SK-N-SH (cell line): ENCODE data around the gene MGA. TPM values are rescaled to one million over a fixed set of nuclear protein-coding genes. Genes with fewer than 3 reads are reported as not detected.

Experiments
- CTCF ChIA-PET: fragments of 300-600, 350-600 bp; formaldehyde crosslinking; extraction: SDS; loops from one replicate; lab custom pipeline; 2021; lab: Yijun Ruan, JAX
- POLR2A ChIA-PET: fragments of 350-600 bp; sonication (Branson Sonifier 250); formaldehyde crosslinking; extraction: SDS; loops from one replicate; lab custom pipeline; 2020; ENCODE audit warnings: antibody characterized with exemption, inconsistent platforms; lab: Yijun Ruan, JAX
- DNase-seq: peaks from one replicate; pipeline ENCODE4 v3.0.0; 2012
- H2AFZ ChIP-seq: fragments of 200-600 bp; sonication (generic); 2 replicates; pipeline ENCODE4 v1.8.1; 2016; ENCODE audit warnings: antibody characterized with exemption, mild to moderate bottlenecking, low read depth
- H3F3A ChIP-seq: fragments of 200-600 bp; sonication (generic); replicated peaks from 2 replicates; pipeline ENCODE3; 2016; ENCODE audit warnings: antibody characterized with exemption, mild to moderate bottlenecking; ENCODE audit not compliant: insufficient read depth
- H3K27ac ChIP-seq, 2 experiments: fragments of 200-500 bp in 1 of 2; fragments of 200-600 bp in 1 of 2; sonication (Bioruptor generic) in 1 of 2; sonication (generic), shearing (Covaris generic) in 1 of 2; 2 replicates each; pipeline versions ENCODE4 v1.5.1 to v1.6.1; 2014 to 2016; ENCODE audit warnings: low read depth in 2 of 2, inconsistent platforms in 1 of 2, low read length in 1 of 2, mild to moderate bottlenecking in 1 of 2, mixed read lengths in 1 of 2
- H3K27me3 ChIP-seq: fragments of 200-600 bp; sonication (generic), shearing (Covaris generic); 2 replicates; pipeline ENCODE4 v1.6.1; 2016; ENCODE audit warnings: mixed run types; ENCODE audit not compliant: insufficient read depth
- H3K36me3 ChIP-seq, 2 experiments: fragments of 200-500 bp in 1 of 2; fragments of 200-600 bp in 1 of 2; sonication (Bioruptor generic) in 1 of 2; sonication (generic) in 1 of 2; replicated peaks in 1 of 2; 2 replicates each; pipeline versions ENCODE3 to v1.5.1; 2014 to 2016; ENCODE audit warnings: low read length in 1 of 2, mild to moderate bottlenecking in 1 of 2; ENCODE audit not compliant: insufficient read depth in 2 of 2, control insufficient read depth in 1 of 2
- H3K4me1 ChIP-seq, 2 experiments: fragments of 200-500 bp in 1 of 2; fragments of 200-600 bp in 1 of 2; sonication (Bioruptor generic) in 1 of 2; sonication (generic), shearing (Covaris generic) in 1 of 2; 2 replicates each; pipeline versions ENCODE4 v1.5.1 to v1.6.1; 2014 to 2016; ENCODE audit warnings: low read depth in 1 of 2, low read length in 1 of 2, mixed run types in 1 of 2; ENCODE audit not compliant: insufficient read depth in 2 of 2, control insufficient read depth in 1 of 2
- H3K4me2 ChIP-seq: fragments of 200-600 bp; sonication (generic), shearing (Covaris generic); 2 replicates; pipeline ENCODE4 v1.6.1; 2017; ENCODE audit warnings: mixed run types
- H3K4me3 ChIP-seq, 2 experiments: fragments of 200-500 bp in 1 of 2; fragments of 200-600 bp in 1 of 2; sonication (Bioruptor generic) in 1 of 2; sonication (generic), shearing (Covaris generic) in 1 of 2; 2 replicates each; pipeline versions ENCODE4 v1.5.1 to v1.8.1; 2014 to 2016; ENCODE audit warnings: low read depth in 2 of 2, inconsistent platforms in 1 of 2, low read length in 1 of 2, mild to moderate bottlenecking in 1 of 2, mixed read lengths in 1 of 2, moderate library complexity in 1 of 2
- H3K79me2 ChIP-seq: fragments of 200-600 bp; sonication (generic); 2 replicates; pipeline ENCODE4 v1.8.1; 2017; ENCODE audit warnings: mild to moderate bottlenecking; ENCODE audit not compliant: insufficient read depth
- H3K9ac ChIP-seq: fragments of 200-600 bp; sonication (generic); 2 replicates; pipeline ENCODE4 v1.6.1; 2017; ENCODE audit warnings: mixed run types
- H3K9me2 ChIP-seq: fragments of 200-600 bp; sonication (generic); 2 replicates; pipeline ENCODE4 v1.6.1; 2017; ENCODE audit warnings: mixed run types
- H3K9me3 ChIP-seq: fragments of 200-600 bp; sonication (generic); 2 replicates; pipeline ENCODE4 v1.6.1; 2017; ENCODE audit warnings: mixed run types, mild to moderate bottlenecking, moderate library complexity
- H4K20me1 ChIP-seq: fragments of 200-600 bp; sonication (generic); 2 replicates; pipeline ENCODE4 v1.6.1; 2017; ENCODE audit warnings: mild to moderate bottlenecking, mixed run types; ENCODE audit not compliant: insufficient read depth
- CTCF ChIP-seq: fragments of 200-600 bp; sonication (generic); IDR thresholded peaks from 2 replicates; pipeline ENCODE4 v1.6.1; 2017; ENCODE audit warnings: antibody characterized with exemption, mild to moderate bottlenecking, moderate library complexity
- ELF1 ChIP-seq: IDR thresholded peaks from 2 replicates; pipeline ENCODE4 v1.4.0; 2012
- EP300 ChIP-seq, 2 experiments: IDR thresholded peaks; 2 replicates each; pipeline versions ENCODE4 v1.4.0 to v1.6.1; 2012; ENCODE audit warnings: borderline replicate concordance in 1 of 2, low read depth in 1 of 2, low read length in 1 of 2
- EZH2phosphoT487 ChIP-seq: fragments of 200-600 bp; sonication (generic); IDR thresholded peaks from 2 replicates; pipeline ENCODE4 v1.6.1; 2017; ENCODE audit warnings: low read depth, mixed run types, mild to moderate bottlenecking, antibody characterized with exemption, moderate library complexity, borderline replicate concordance
- FOXJ3 ChIP-seq: sonication (generic); formaldehyde crosslinking; IDR thresholded peaks from 2 replicates; pipeline ENCODE4 v1.5.1; 2020; ENCODE audit warnings: mild to moderate bottlenecking, missing genetic modification reagents
- GABPA ChIP-seq: IDR thresholded peaks from 2 replicates; pipeline ENCODE4 v1.4.0; 2012; ENCODE audit warnings: low read depth, mild to moderate bottlenecking
- JUND ChIP-seq: IDR thresholded peaks from 2 replicates; pipeline ENCODE4 v1.4.0; 2012
- MEF2A ChIP-seq: IDR thresholded peaks from 2 replicates; pipeline ENCODE4 v1.4.0; 2012; ENCODE audit warnings: low read depth, borderline replicate concordance
- MXI1 ChIP-seq: IDR thresholded peaks from 2 replicates; pipeline ENCODE4 v1.6.1; 2012; ENCODE audit warnings: mild to moderate bottlenecking, low read depth, low read length, improper control_type of control experiment
- PBX3 ChIP-seq: IDR thresholded peaks from 2 replicates; pipeline ENCODE4; 2012
- POLR2AphosphoS5 ChIP-seq: IDR thresholded peaks from 2 replicates; pipeline ENCODE4 v1.6.1; 2012; ENCODE audit warnings: low read depth, low read length
- RAD21 ChIP-seq: IDR thresholded peaks from 2 replicates; pipeline ENCODE4 v1.6.1; 2012; ENCODE audit warnings: mild to moderate bottlenecking, low read length
- RCOR1 ChIP-seq: fragments of 150-350 bp; IDR thresholded peaks from 2 replicates; pipeline ENCODE4 v1.6.1; 2017; ENCODE audit warnings: antibody characterized with exemption, low read length
- REST ChIP-seq: IDR thresholded peaks from 2 replicates; pipeline ENCODE4 v1.6.1; 2012; ENCODE audit warnings: mild to moderate bottlenecking, low read depth, low read length, moderate library complexity
- RXRA ChIP-seq: IDR thresholded peaks from 2 replicates; pipeline ENCODE4 v1.4.0; 2012; ENCODE audit warnings: low read depth, mild to moderate bottlenecking, borderline replicate concordance
- SIN3A ChIP-seq: IDR thresholded peaks from 2 replicates; pipeline ENCODE4 v1.6.1; 2012; ENCODE audit warnings: low read depth, mild to moderate bottlenecking, low read length, moderate library complexity, borderline replicate concordance
- USF2 ChIP-seq: fragments of 150-350 bp; IDR thresholded peaks from 2 replicates; pipeline ENCODE4 v1.6.1; 2017; ENCODE audit warnings: antibody characterized with exemption, low read length, low read depth, borderline replicate concordance
- YY1 ChIP-seq: IDR thresholded peaks from 2 replicates; pipeline ENCODE4 v1.4.0; 2012; ENCODE audit warnings: low read depth, mild to moderate bottlenecking
- WGBS: methylation state at CpG from one replicate; pipeline ENCODE4 v1.1.6; 2017; ENCODE audit warnings: low lambda C conversion rate; 5-methylcytosine and 5-hydroxymethylcytosine counted together
- polyA plus RNA-seq, 3 experiments: library from polyadenylated mRNA; depleted of rRNA; stranded (reverse); fragments of >200 nt; gene quantifications; 2 replicates each; pipeline ENCODE4 v1.2.3, GENCODE V29; 2012
- TF ChIP-seq, protein P1 (sequence below): IDR thresholded peaks from 2 replicates; pipeline ENCODE4 v1.4.0; 2012; ENCODE audit warnings: low read depth, borderline replicate concordance

The MGA gene
- polyA plus RNA-seq, 1 of the 3 experiments (the other 2 are of a cell fraction) = 2.3 TPM

DNA sequence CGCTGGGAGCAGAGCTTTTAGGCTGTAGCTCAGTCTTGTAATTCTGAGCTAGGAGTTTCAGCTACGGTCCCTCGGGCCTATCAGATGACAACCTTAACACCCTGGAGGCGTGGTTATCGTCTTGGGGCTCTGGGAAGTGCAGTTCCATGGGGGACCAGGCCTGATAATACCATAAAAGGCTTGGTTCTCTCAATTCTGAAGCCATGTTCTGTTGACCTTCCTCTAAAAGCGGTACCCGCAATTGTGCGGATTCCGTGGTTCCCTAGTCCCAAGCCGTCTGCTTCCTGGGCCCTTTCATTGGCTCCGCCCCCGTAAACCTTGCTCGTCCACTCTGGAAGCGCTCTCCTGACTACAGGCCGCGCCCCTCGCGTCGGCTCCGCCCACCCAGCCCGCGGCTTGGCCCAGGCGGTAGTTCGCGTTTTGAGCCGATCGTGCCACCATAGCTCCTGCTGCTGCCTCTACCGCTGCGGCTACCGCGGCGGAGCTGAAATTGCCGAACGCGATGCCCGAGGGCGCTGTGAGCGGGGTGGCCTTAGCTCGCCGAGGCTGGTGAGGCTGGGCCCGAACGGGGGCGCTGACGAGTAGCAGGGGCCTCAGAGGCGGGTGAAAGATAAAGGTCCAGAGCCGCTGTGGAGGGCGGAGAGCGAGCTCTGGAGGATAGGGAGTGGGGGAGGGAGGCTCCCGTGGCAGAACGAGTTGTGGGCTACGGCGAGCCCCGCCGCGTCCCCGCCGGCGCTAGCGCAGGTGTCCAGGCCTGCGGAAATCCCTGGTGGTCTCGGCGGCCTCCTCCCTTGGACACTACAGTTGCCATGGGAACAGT is 114.1 kb downstream of the MGA start, which contains the start of gene MAPKBP1 (continued):
- TF ChIP-seq REST = peak; percentile 61; the same call in 1 of the 2 replicates
- TF ChIP-seq POLR2AphosphoS5 = peak; percentile 84; the same call in 1 of the 2 replicates
- no peak for TF ChIP-seq RXRA
- peak; percentile 23; the same call in 1 of the 2 replicates for TF ChIP-seq PBX3
- TF ChIP-seq YY1 = peak; percentile 69
- peak; percentile 51; the same call in 1 of the 2 replicates for TF ChIP-seq ELF1
- TF ChIP-seq MXI1 = peak; percentile 58
- TF ChIP-seq GABPA = no peak

GRCh38 chr15:41774882-41775417 is 114.7 kb downstream of the MGA start:
- no peak for TF ChIP-seq SIN3A
- TF ChIP-seq, protein P1, sequence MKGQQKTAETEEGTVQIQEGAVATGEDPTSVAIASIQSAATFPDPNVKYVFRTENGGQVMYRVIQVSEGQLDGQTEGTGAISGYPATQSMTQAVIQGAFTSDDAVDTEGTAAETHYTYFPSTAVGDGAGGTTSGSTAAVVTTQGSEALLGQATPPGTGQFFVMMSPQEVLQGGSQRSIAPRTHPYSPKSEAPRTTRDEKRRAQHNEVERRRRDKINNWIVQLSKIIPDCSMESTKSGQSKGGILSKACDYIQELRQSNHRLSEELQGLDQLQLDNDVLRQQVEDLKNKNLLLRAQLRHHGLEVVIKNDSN = no peak
- TF ChIP-seq RAD21 = no peak
- no peak for TF ChIP-seq FOXJ3 (CRISPR knock-in tag)
- TF ChIP-seq JUND = no peak
- no peak for TF ChIP-seq MEF2A
- no peak for TF ChIP-seq EP300 (IDR thresholded peaks at IDR 0.05; ENCODE audit: borderline replicate concordance in 1 of 2, low read depth in 1 of 2, low read length in 1 of 2)
- no peak for TF ChIP-seq MXI1
- no peak for TF ChIP-seq CTCF
- TF ChIP-seq POLR2AphosphoS5 = no peak
- no peak for TF ChIP-seq RXRA
- TF ChIP-seq EZH2phosphoT487 = no peak
- TF ChIP-seq USF2 = no peak
- TF ChIP-seq RCOR1 = no peak
- TF ChIP-seq, all 33 proteins: peak for 0
- no peaks in the 10 kb centered on the region for H3K9me3 ChIP-seq
- no peaks in the 10 kb centered on the region for H3K9me2 ChIP-seq
- H3F3A ChIP-seq = peaks cover 28% of the 10 kb centered on the region
- peaks cover 0 to 13% of the 10 kb centered on the region in 2 experiments for H3K36me3 ChIP-seq
- H4K20me1 ChIP-seq = no peaks in the 10 kb centered on the region
- H3K27me3 ChIP-seq = no peaks in the 10 kb centered on the region
- H3K4me3 ChIP-seq = peak overlapping the region; percentile 76 to 88
- peak overlapping the region; percentile 87 to 89 for H3K27ac ChIP-seq
- H3K79me2 ChIP-seq = peaks cover 50% of the 10 kb centered on the region
- ChIA-PET CTCF (interaction anchor here (0.6 to 6.9 kb wide), 17 partner anchors 8 to 610 kb away, joined by 3 to 114 read pairs (median 5); no protein-coding TSS in a partner anchor), POLR2A (interaction anchor here (0.9 to 2.5 kb wide), 6 partner anchors 15 to 217 kb away, joined by 3 to 13 read pairs (median 4); no protein-coding TSS in a partner anchor)
- H3K4me2 ChIP-seq = peak overlapping the region; percentile 97
- H3K9ac ChIP-seq = peak overlapping the region; percentile 79
- 13% methylated on average over 17 of the region's 19 CpGs for WGBS
- peaks cover 23 to 31% of the 10 kb centered on the region in 2 experiments for H3K4me1 ChIP-seq
- no peak for DNase-seq
- H2AFZ ChIP-seq = peak overlapping the region; percentile 33; the same call in 1 of the 2 replicates
